GM23248 (cell line): ENCODE results near the gene ATP6V0C. TPM values are rescaled to one million over a fixed set of nuclear protein-coding genes. Genes with fewer than 3 reads are reported as not detected.
A peak's percentile ranks its signal among the peaks of the same experiment; 100 is the strongest.

Experiments used
- DNase-seq: peaks from one replicate; pipeline ENCODE4 v3.0.0-alpha.2; 2015
- H2AFZ ChIP-seq: fragments of 200-600 bp; sonication (generic); 2 replicates; pipeline ENCODE4 v1.6.1; 2016; ENCODE audit warnings: antibody characterized with exemption
- H3F3A ChIP-seq: fragments of 200-600 bp; sonication (generic); 2 replicates; pipeline ENCODE4 v1.6.1; 2016; ENCODE audit warnings: mild to moderate bottlenecking, antibody characterized with exemption, mixed run types; ENCODE audit not compliant: insufficient read depth
- H3K27ac ChIP-seq: fragments of 200-600 bp; sonication (generic); 2 replicates; pipeline ENCODE4 v1.5.1; 2016; ENCODE audit warnings: mild to moderate bottlenecking
- H3K27me3 ChIP-seq: fragments of 200-600 bp; sonication (generic); replicated peaks from 2 replicates; pipeline ENCODE4 v1.6.1; 2016; ENCODE audit warnings: mild to moderate bottlenecking; ENCODE audit not compliant: insufficient read depth
- H3K36me3 ChIP-seq: fragments of 200-600 bp; sonication (generic); 2 replicates; pipeline ENCODE4 v1.6.1; 2016; ENCODE audit warnings: low read depth, mild to moderate bottlenecking
- H3K4me1 ChIP-seq: fragments of 200-600 bp; sonication (generic); 2 replicates; pipeline ENCODE4 v1.6.1; 2016; ENCODE audit warnings: mild to moderate bottlenecking; ENCODE audit not compliant: insufficient read depth
- H3K4me2 ChIP-seq: fragments of 200-600 bp; sonication (generic); one replicate; pipeline ENCODE4 v1.6.1; 2016; ENCODE audit warnings: mild to moderate bottlenecking; ENCODE audit not compliant: unreplicated experiment
- H3K4me3 ChIP-seq: fragments of 200-600 bp; sonication (generic); 2 replicates; pipeline ENCODE4 v1.5.1; 2016; ENCODE audit warnings: mild to moderate bottlenecking
- H3K79me2 ChIP-seq: fragments of 200-600 bp; sonication (generic); 2 replicates; pipeline ENCODE4 v1.6.1; 2016; ENCODE audit warnings: mild to moderate bottlenecking; ENCODE audit not compliant: insufficient read depth
- H3K9ac ChIP-seq: fragments of 200-600 bp; sonication (generic); 2 replicates; pipeline ENCODE4 v1.6.1; 2016; ENCODE audit warnings: mild to moderate bottlenecking
- H3K9me2 ChIP-seq: fragments of 200-600 bp; sonication (generic); 2 replicates; pipeline ENCODE4 v1.6.1; 2016; ENCODE audit warnings: mixed run types, mild to moderate bottlenecking, moderate library complexity; ENCODE audit not compliant: insufficient read depth
- H3K9me3 ChIP-seq: fragments of 200-600 bp; sonication (generic); one replicate; pipeline ENCODE4 v1.6.1; 2017; ENCODE audit warnings: low read depth
- H4K20me1 ChIP-seq: fragments of 200-600 bp; sonication (generic); 2 replicates; pipeline ENCODE4 v1.6.0; 2016; ENCODE audit not compliant: insufficient read depth
- EZH2 ChIP-seq: fragments of 200-600 bp; sonication (generic); IDR thresholded peaks from 2 replicates; pipeline ENCODE4 v1.6.1; 2018; ENCODE audit warnings: antibody characterized with exemption, mild to moderate bottlenecking; ENCODE audit not compliant: insufficient read depth, poor library complexity, severe bottlenecking
- EZH2phosphoT487 ChIP-seq: fragments of 200-600 bp; sonication (generic); IDR thresholded peaks from 2 replicates; pipeline ENCODE4 v1.6.1; 2018; ENCODE audit warnings: antibody characterized with exemption, moderate library complexity, mild to moderate bottlenecking, low read depth; ENCODE audit not compliant: insufficient read depth
- WGBS, 2 experiments: methylation state at CpG; one replicate each; pipeline ENCODE4 v1.1.6; 2015 to 2017; ENCODE audit warnings: low lambda C conversion rate in 2 of 2, low coverage in 1 of 2; ENCODE audit errors: missing lambda C conversion rate in 2 of 2; 5-methylcytosine and 5-hydroxymethylcytosine counted together
- in situ Hi-C: fragments of 300-500 bp; cut with MboI; formaldehyde crosslinking; loops from 2 replicates; pipeline ENCODE4 v1.15.0; 2020
- polyA plus RNA-seq: library from polyadenylated mRNA; unstranded; fragments of >200 nt; fragmentation: Nextera tagmentation; extraction: Ambion mirVana; gene quantifications from 2 replicates; pipeline ENCODE4 v1.2.1, GENCODE V29; 2016
- total RNA-seq: library from RNA; depleted of rRNA; stranded (reverse); fragments of >200 nt; shearing (Covaris generic); gene quantifications from 2 replicates; pipeline ENCODE4 v1.2.3, GENCODE V29; 2014

The ATP6V0C gene
- total and polyA plus RNA-seq, 2 experiments from 2014 or later = 43.2 to 186 TPM

GRCh38 chr16:2500430-2500917 is 13.3 kb upstream of the ATP6V0C start:
- WGBS, 2 experiments = 84 to 90% methylated on average over 18 to 19 of the region's 20 CpGs
- Histone ChIP-seq H3K4me3 (no peak overlapping the region), H3K9me3 (no peaks in the 10 kb centered on the region), H3K36me3 (no peaks in the 10 kb centered on the region), H3F3A (no peaks in the 10 kb centered on the region), H3K4me2 (no peak overlapping the region), H3K4me1 (peaks cover 11% of the 10 kb centered on the region), H3K9ac (no peak overlapping the region), H2AFZ (no peak overlapping the region), H3K27me3 (no peaks in the 10 kb centered on the region), H3K79me2 (no peaks in the 10 kb centered on the region; the same call in 1 of the 2 replicates), H3K27ac (no peak overlapping the region), H4K20me1 (no peaks in the 10 kb centered on the region), H3K9me2 (no peaks in the 10 kb centered on the region)
- TF ChIP-seq EZH2 (no peak), EZH2phosphoT487 (no peak)
- no peak for DNase-seq
- in situ Hi-C loops = no loop called here

GRCh38 chr16:2500918-2501750 is 12.6 kb upstream of the ATP6V0C start:
- no peaks in the 10 kb centered on the region for H3K27me3 ChIP-seq
- no peaks in the 10 kb centered on the region for H3K36me3 ChIP-seq
- TF ChIP-seq EZH2phosphoT487 = no peak
- no peak for TF ChIP-seq EZH2
- in situ Hi-C loops = no loop called here
- H3K4me3 ChIP-seq = no peak overlapping the region
- no peak overlapping the region for H3K27ac ChIP-seq
- H3K9me2 ChIP-seq = no peaks in the 10 kb centered on the region
- H4K20me1 ChIP-seq = no peaks in the 10 kb centered on the region
- no peaks in the 10 kb centered on the region for H3K9me3 ChIP-seq
- no peak overlapping the region for H3K4me2 ChIP-seq
- no peak overlapping the region for H3K9ac ChIP-seq
- H3F3A ChIP-seq = no peaks in the 10 kb centered on the region
- H3K4me1 ChIP-seq = peaks cover 11% of the 10 kb centered on the region
- no peaks in the 10 kb centered on the region; the same call in 1 of the 2 replicates for H3K79me2 ChIP-seq
- H2AFZ ChIP-seq = no peak overlapping the region
- 41 to 44% methylated on average over 20 to 22 of the region's 23 CpGs for WGBS, 2 experiments
- DNase-seq = peak; percentile 78

- Histone ChIP-seq H3K9me3 (no peaks in the 10 kb centered on the region), H3K4me2 (no peak overlapping the region), H3K79me2 (no peaks in the 10 kb centered on the region; the same call in 1 of the 2 replicates), H3K27ac (no peak overlapping the region), H3K9ac (no peak overlapping the region), H3K4me1 (peaks cover 9% of the 10 kb centered on the region), H3K27me3 (no peaks in the 10 kb centered on the region), H3F3A (no peaks in the 10 kb centered on the region), H3K4me3 (no peak overlapping the region), H2AFZ (no peak overlapping the region), H4K20me1 (no peaks in the 10 kb centered on the region), H3K9me2 (no peaks in the 10 kb centered on the region), H3K36me3 (no peaks in the 10 kb centered on the region)
- no peak for DNase-seq
- TF ChIP-seq EZH2 = no peak
- TF ChIP-seq EZH2phosphoT487 = no peak
- in situ Hi-C loops = no loop called here
- WGBS, 2 experiments = 75 to 83% methylated on average over 17 to 18 of the region's 18 CpGs
Observed at GRCh38 chr16:2501946-2502895, 11.5 kb upstream of the ATP6V0C start.

GRCh38 chr16:2505695-2506094 is 8.1 kb upstream of the ATP6V0C start:
- H2AFZ ChIP-seq = no peak overlapping the region
- no peak for TF ChIP-seq EZH2
- no peak for TF ChIP-seq EZH2phosphoT487
- no peak overlapping the region for H3K4me2 ChIP-seq
- no peaks in the 10 kb centered on the region for H4K20me1 ChIP-seq
- H3K9me3 ChIP-seq = no peaks in the 10 kb centered on the region
- in situ Hi-C loops = no loop called here
- H3F3A ChIP-seq = no peaks in the 10 kb centered on the region
- no peak overlapping the region for H3K27ac ChIP-seq
- H3K4me3 ChIP-seq = no peak overlapping the region
- H3K27me3 ChIP-seq = no peaks in the 10 kb centered on the region
- WGBS, 2 experiments = 91 to 93% methylated on average over 14 of the region's 14 CpGs
- no peak for DNase-seq
- H3K9me2 ChIP-seq = no peaks in the 10 kb centered on the region
- H3K9ac ChIP-seq = no peak overlapping the region
- peaks cover 5% of the 10 kb centered on the region; the same call in 1 of the 2 replicates for H3K4me1 ChIP-seq
- no peaks in the 10 kb centered on the region for H3K36me3 ChIP-seq
- no peaks in the 10 kb centered on the region for H3K79me2 ChIP-seq
